Spleen (tissue), 11 donors: ENCODE results near the gene MRTFB. TPM values are rescaled to one million over a fixed set of nuclear protein-coding genes. Genes with fewer than 3 reads are reported as not detected.

Source experiments
- DNase-seq: peaks from one replicate; pipeline ENCODE4 v3.0.0-alpha.2; 2020
- H3K27ac ChIP-seq, 8 donors: fragments of 200-600 bp; sonication (generic) in 7 of 8; 1 replicate in 4 of 8; 2 replicates in 4 of 8; pipeline versions ENCODE4 v1.5.0 to v1.8.0; 2016 to 2021; ENCODE audit warnings: inconsistent platforms in 4 of 8, mild to moderate bottlenecking in 4 of 8, moderate library complexity in 1 of 8
- H3K27me3 ChIP-seq, 7 donors: fragments of 200-600 bp; sonication (generic) in 6 of 7; replicated peaks in 1 of 7; 1 replicate in 4 of 7; 2 replicates in 3 of 7; pipeline versions ENCODE4 v1.5.0 to v1.8.0; 2016 to 2021; ENCODE audit warnings: inconsistent platforms in 3 of 7, mild to moderate bottlenecking in 1 of 7
- H3K36me3 ChIP-seq, 6 donors: fragments of 200-600 bp; sonication (generic) in 5 of 6; 1 replicate in 4 of 6; 2 replicates in 2 of 6; pipeline versions ENCODE4 v1.5.0 to v1.8.0; 2016 to 2021; ENCODE audit warnings: inconsistent platforms in 2 of 6
- H3K4me1 ChIP-seq, 6 donors: fragments of 200-600 bp; sonication (generic) in 5 of 6; 1 replicate in 3 of 6; 2 replicates in 3 of 6; pipeline versions ENCODE4 v1.5.0 to v1.8.0; 2016 to 2021; ENCODE audit warnings: inconsistent platforms in 3 of 6
- H3K4me3 ChIP-seq, 8 donors: fragments of 200-600 bp; sonication (generic) in 7 of 8; 1 replicate in 4 of 8; 2 replicates in 4 of 8; pipeline versions ENCODE4 v1.5.0 to v1.8.0; 2016 to 2021; ENCODE audit warnings: inconsistent platforms in 4 of 8, mild to moderate bottlenecking in 4 of 8, moderate library complexity in 2 of 8
- H3K9me3 ChIP-seq, 8 donors: fragments of 200-600 bp; sonication (generic) in 7 of 8; 1 replicate in 4 of 8; 2 replicates in 4 of 8; pipeline versions ENCODE4 v1.5.0 to v1.8.0; 2016 to 2021; ENCODE audit warnings: inconsistent platforms in 4 of 8
- CTCF ChIP-seq, 11 experiments: fragments of 200-600 bp in 7 of 11; fragments of 450-650 bp in 4 of 11; sonication (generic) in 4 of 11; IDR thresholded peaks in 8 of 11; conservative IDR thresholded peaks in 3 of 11; 1 replicate in 7 of 11; 2 replicates in 4 of 11; pipeline versions ENCODE4 v1.4.0 to v1.8.0; 2016 to 2021; ENCODE audit warnings: antibody characterized with exemption in 11 of 11, inconsistent platforms in 4 of 11, mild to moderate bottlenecking in 1 of 11
- POLR2A ChIP-seq, 3 donors: fragments of 450-650 bp; IDR thresholded peaks; one replicate each; pipeline ENCODE4 v1.5.1; 2017; ENCODE audit warnings: antibody characterized with exemption in 3 of 3, mild to moderate bottlenecking in 1 of 3
- POLR2AphosphoS5 ChIP-seq, 3 donors: sonication (generic); formaldehyde crosslinking; IDR thresholded peaks; one replicate each; pipeline ENCODE4 v1.5.1; 2017; ENCODE audit warnings: antibody characterized with exemption in 3 of 3
- WGBS, 5 donors: extraction: QIAGEN DNeasy Blood & Tissue Kit in 3 of 5; methylation state at CpG; one replicate each; pipeline versions ENCODE4 v1.1.5 to v1.1.7; 2013 to 2018; 5-methylcytosine and 5-hydroxymethylcytosine counted together
- intact Hi-C: fragments of 100-400 bp; cut with DNase I; formaldehyde crosslinking; loops from one replicate; pipeline ENCODE4 v1.15.0; 2023; ENCODE audit warnings: low total_unique reads
- polyA plus RNA-seq, 3 donors: library from polyadenylated mRNA; stranded (reverse); fragments of 200-250 nt; gene quantifications; one replicate each; pipeline ENCODE4 v1.2.1, GENCODE V29; 2013
- total RNA-seq, 7 donors: library from RNA; depleted of rRNA in 3 of 7; stranded (reverse); fragments of >200 nt in 3 of 7; fragmentation: NEBNext Ultra II Directional in 4 of 7; extraction: Animal tissue kit (Norgen Biotek cat#: 25700) in 4 of 7; gene quantifications; one replicate each; pipeline versions ENCODE4 v1.1.0 to v1.2.1, GENCODE V29; 2016 to 2021
- donor health status: healthy with polysubstance abuse.
- donor health status: DM: no; HTN: no; CAD: no; lungs with moderate emphysema.
- donor health status: DM: no; HTN: no; CAD: no.
- donor health status: Bipolar disorder and iron deficiency.
- donor health status: healthy.
- donor health status: DM: no; HTN: no; CAD: no.
- donor health status: DM: yes; HTN: yes; CAD: no.

The MRTFB gene
- total and polyA plus RNA-seq, 10 donors, result 2.3 to 39.3 (median 29.9) TPM

- TF ChIP-seq POLR2AphosphoS5 (IDR thresholded peaks at IDR 0.05), result no peak
- TF ChIP-seq POLR2A (IDR thresholded peaks at IDR 0.05), result no peak
- TF ChIP-seq CTCF (IDR thresholded peaks at IDR 0.05 in 8 of 11, conservative IDR thresholded peaks at IDR 0.05 in 3 of 11), result no peak
- intact Hi-C loops, result no loop called here
- 64 to 86% (median 78%) methylated on average over 2 of the region's 2 CpGs for WGBS, 5 donors
These were observed 207.6 kb downstream of the MRTFB start for GRCh38 chr16:14278749-14279148.

GRCh38 chr16:14280541-14280940, 209.4 kb downstream of the MRTFB start:
- H3K36me3 ChIP-seq, result no peaks in the 10 kb centered on the region
- no peak overlapping the region for H3K27ac ChIP-seq
- peaks cover 0 to 5% (median 0%) of the 10 kb centered on the region in 7 donors for H3K27me3 ChIP-seq
- TF ChIP-seq CTCF (IDR thresholded peaks at IDR 0.05 in 8 of 11, conservative IDR thresholded peaks at IDR 0.05 in 3 of 11), result no peak
- no peak for TF ChIP-seq POLR2AphosphoS5 (IDR thresholded peaks at IDR 0.05)
- TF ChIP-seq POLR2A (IDR thresholded peaks at IDR 0.05), result no peak
- 93 to 99% (median 94%) methylated on average over 2 of the region's 2 CpGs for WGBS, 5 donors
- DNase-seq, result no peak
- peaks cover 0 to 13% (median 10%) of the 10 kb centered on the region in 6 donors for H3K4me1 ChIP-seq
- H3K9me3 ChIP-seq, result peaks cover 0 to 5% (median 0%) of the 10 kb centered on the region in 8 donors
- intact Hi-C loops, result loop anchor here (10.0 kb wide), 1 partner anchor 356 kb away; the partner anchor contains the start of gene ERCC4
- no peak overlapping the region for H3K4me3 ChIP-seq

More at GRCh38 chr16:14278749-14279148, 207.6 kb downstream of the MRTFB start:
- Histone ChIP-seq H3K9me3 (peaks cover 0 to 5% (median 0%) of the 10 kb centered on the region in 8 donors), H3K36me3 (no peaks in the 10 kb centered on the region), H3K27ac (no peak overlapping the region), H3K4me1 (no peaks in the 10 kb centered on the region), H3K27me3 (peaks cover 0 to 5% (median 0%) of the 10 kb centered on the region in 7 donors), H3K4me3 (no peak overlapping the region)
- DNase-seq, result no peak

GRCh38 chr16:14283786-14284185, 212.7 kb downstream of the MRTFB start:
- TF ChIP-seq POLR2AphosphoS5 (IDR thresholded peaks at IDR 0.05), result no peak
- TF ChIP-seq CTCF (IDR thresholded peaks at IDR 0.05 in 8 of 11, conservative IDR thresholded peaks at IDR 0.05 in 3 of 11), result no peak
- no peak for TF ChIP-seq POLR2A (IDR thresholded peaks at IDR 0.05)
- peaks cover 0 to 13% (median 6%) of the 10 kb centered on the region in 8 donors for H3K9me3 ChIP-seq
- H3K36me3 ChIP-seq, result no peaks in the 10 kb centered on the region
- H3K27me3 ChIP-seq, result no peaks in the 10 kb centered on the region
- peaks cover 6 to 34% (median 23%) of the 10 kb centered on the region in 6 donors for H3K4me1 ChIP-seq
- 75 to 92% (median 87%) methylated on average over 7 of the region's 7 CpGs for WGBS, 5 donors
- no peak for DNase-seq
- no peak overlapping the region for H3K4me3 ChIP-seq
- H3K27ac ChIP-seq, result no peak overlapping the region
- intact Hi-C loops, result loop anchor here (10.0 kb wide), 1 partner anchor 359 kb away; the partner anchor contains the start of gene ERCC4

GRCh38 chr16:14284371-14284770, 213.3 kb downstream of the MRTFB start:
- no peak overlapping the region for H3K27ac ChIP-seq
- H3K36me3 ChIP-seq, result no peaks in the 10 kb centered on the region
- H3K4me3 ChIP-seq, result peak overlapping the region in 1 of 8 donors; percentile 91
- DNase-seq, result no peak
- intact Hi-C loops, result loop anchor here (10.0 kb wide), 1 partner anchor 360 kb away; the partner anchor contains the start of gene ERCC4
- 84 to 90% (median 85%) methylated on average over 5 of the region's 5 CpGs for WGBS, 5 donors
- H3K9me3 ChIP-seq, result peaks cover 2 to 18% (median 12%) of the 10 kb centered on the region in 8 donors
- H3K27me3 ChIP-seq, result no peaks in the 10 kb centered on the region
- TF ChIP-seq CTCF (IDR thresholded peaks at IDR 0.05 in 8 of 11, conservative IDR thresholded peaks at IDR 0.05 in 3 of 11), result no peak
- no peak for TF ChIP-seq POLR2A (IDR thresholded peaks at IDR 0.05)
- TF ChIP-seq POLR2AphosphoS5 (IDR thresholded peaks at IDR 0.05), result no peak
- peaks cover 6 to 34% (median 23%) of the 10 kb centered on the region in 6 donors for H3K4me1 ChIP-seq
